Epithelial cell of esophagus (primary cell): ENCODE results near the gene AFP.

Experiments used
- DNase-seq: peaks from one replicate; pipeline ENCODE4 v3.0.0; 2010; ENCODE audit warnings: low read depth
- H3K4me3 ChIP-seq: 2 replicates; pipeline ENCODE4 v1.5.1; 2011; ENCODE audit warnings: mild to moderate bottlenecking, low read length, control low read depth
- CTCF ChIP-seq: IDR thresholded peaks from 2 replicates; pipeline ENCODE4 v1.5.1; 2011; ENCODE audit warnings: low read depth, mild to moderate bottlenecking, low read length, control low read depth, inconsistent platforms; ENCODE audit not compliant: insufficient read depth; ENCODE audit errors: missing control alignments

The AFP gene

GRCh38 chr4:73436674-73437557, 895 bp downstream of the AFP start:
- TF ChIP-seq CTCF, result no peak
- no peak overlapping the region for H3K4me3 ChIP-seq
- DNase-seq, result no peak

GRCh38 chr4:73437558-73437956, 1.5 kb downstream of the AFP start:
- no peak for DNase-seq
- TF ChIP-seq CTCF, result no peak
- no peak overlapping the region for H3K4me3 ChIP-seq

- H3K4me3 ChIP-seq, result no peak overlapping the region
- no peak for TF ChIP-seq CTCF
- no peak for DNase-seq
Observed at GRCh38 chr4:73438048-73438447, 2.0 kb downstream of the AFP start.

GRCh38 chr4:73438582-73439215, 2.7 kb downstream of the AFP start:
- no peak overlapping the region for H3K4me3 ChIP-seq
- TF ChIP-seq CTCF, result no peak
- no peak for DNase-seq

GRCh38 chr4:73439445-73439844, 3.4 kb downstream of the AFP start:
- H3K4me3 ChIP-seq, result no peak overlapping the region
- no peak for TF ChIP-seq CTCF
- DNase-seq, result no peak

- TF ChIP-seq CTCF, result no peak
- no peak overlapping the region for H3K4me3 ChIP-seq
- no peak for DNase-seq
Observed at GRCh38 chr4:73439991-73440390, 4.0 kb downstream of the AFP start.
